CD4-positive, alpha-beta T cell treated with Interleukin-12 subunit alpha and Interleukin-12 subunit beta, for 1 hour (primary cell): ENCODE results near the gene YTHDC2.

Experiments
- DNase-seq: peaks from one replicate; pipeline ENCODE4 v3.0.0-alpha.2; 2020

Gene YTHDC2

GRCh38 chr5:113513384-113514288, at the start of gene YTHDC2:
Gene YTHDC2 (plus strand): TSS chr5:113513694. CDS start chr5:113513896, 202 bp downstream.
- peak; percentile 90 for DNase-seq

DNA sequence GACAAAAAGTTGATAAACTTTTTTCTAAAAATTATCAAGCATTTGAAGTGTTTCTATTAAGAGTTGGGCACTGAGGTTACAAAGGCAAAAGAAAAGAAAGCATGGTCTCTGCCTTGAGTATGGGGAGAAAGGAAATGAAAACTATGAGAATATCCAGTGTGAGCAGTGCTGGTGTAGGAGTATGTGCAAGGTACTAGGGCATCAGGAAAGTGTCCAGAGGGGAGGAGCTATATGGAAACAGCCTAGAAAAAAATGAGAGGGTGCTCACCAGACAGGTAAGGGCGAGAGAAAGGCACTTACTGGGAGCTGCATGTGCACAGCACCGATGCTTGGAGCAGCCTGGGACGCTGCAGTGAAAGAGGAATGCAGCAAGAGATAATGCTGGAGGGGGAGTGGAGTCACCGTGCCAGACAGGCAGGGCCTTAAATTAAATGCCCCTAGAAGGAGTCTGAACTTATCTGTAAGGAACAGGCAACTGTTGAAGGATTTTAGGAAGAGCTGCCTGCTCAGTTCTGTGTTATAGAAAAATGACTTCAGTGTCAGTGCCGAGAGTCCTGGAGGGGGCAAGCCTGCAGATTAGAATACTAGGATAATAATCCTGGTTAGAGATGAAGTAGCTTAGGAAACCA, 39.3 kb upstream of the YTHDC2 start:
- DNase-seq = no peak

- DNase-seq = no peak
These were observed 34.8 kb upstream of the YTHDC2 start for GRCh38 chr5:113478691-113479090.

DNA sequence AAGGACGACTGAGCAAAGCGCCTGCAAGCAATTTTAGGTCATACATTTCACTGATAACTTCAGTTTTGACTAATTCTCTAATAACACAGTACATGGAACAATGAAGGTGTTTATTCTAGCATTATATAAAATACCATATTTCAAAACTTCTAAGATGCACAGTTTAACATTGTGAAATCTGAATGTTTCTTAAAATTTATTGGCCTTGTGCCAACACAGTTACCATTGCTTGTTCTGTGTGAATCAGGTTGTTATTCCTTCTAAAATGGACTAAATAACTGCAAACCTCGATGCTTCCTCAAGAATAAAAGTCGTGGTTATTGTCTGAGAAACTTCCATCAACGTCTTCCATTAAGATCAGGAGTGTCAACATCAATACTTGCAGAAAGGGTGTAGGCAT, 33.3 kb upstream of the YTHDC2 start:
- DNase-seq = no peak

GRCh38 chr5:113487416-113487780, 26.1 kb upstream of the YTHDC2 start:
- DNase-seq = no peak

DNA sequence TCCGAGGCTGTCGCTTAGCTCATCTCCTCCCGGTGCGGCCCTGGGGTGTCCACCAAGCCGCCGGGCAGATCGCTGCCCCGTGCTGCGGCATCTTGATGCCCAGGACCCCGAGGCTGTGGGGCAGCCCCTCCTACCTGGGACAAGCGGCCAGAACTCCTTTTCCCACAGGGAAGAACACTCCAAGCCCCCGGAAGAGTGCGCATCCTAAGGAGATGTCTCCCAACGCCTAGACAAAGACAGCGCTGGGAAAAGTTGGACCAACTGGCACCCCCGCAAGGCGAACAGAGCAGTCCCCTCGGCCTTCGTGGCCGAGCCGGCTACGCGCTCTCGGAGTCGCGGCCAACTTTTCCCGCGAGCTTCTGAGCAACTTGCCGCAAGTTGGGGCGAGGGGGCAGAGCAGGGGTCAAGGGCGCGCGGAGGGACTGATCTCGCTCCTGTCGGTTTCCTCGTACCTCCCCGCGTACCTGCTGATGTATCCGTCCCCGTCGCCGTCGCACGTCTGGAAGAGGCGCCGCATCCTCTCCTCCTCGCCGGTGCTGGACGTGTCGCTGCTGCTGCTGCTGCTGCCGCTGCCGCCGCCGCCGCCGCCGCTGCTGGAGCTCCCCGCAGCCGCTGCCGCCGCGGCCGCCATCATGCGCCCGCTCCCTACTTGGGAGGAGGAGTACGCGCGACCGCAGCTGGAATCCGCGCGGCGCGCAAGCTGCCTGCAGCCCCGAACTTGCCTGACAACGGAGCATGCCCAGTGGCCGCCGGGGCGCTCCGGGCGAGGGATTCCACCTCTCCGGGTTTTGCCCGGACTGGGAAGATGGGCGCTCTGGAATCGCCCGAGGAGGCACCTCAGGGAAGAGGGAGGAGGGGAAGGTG, 25.5 kb upstream of the YTHDC2 start, which contains the start of gene MCC:
MCC (minus strand) TSS at position 673 of the 864 bp plus-strand sequence.
- peak; percentile 20 for DNase-seq

GRCh38 chr5:113488645-113489184, 24.8 kb upstream of the YTHDC2 start:
- no peak for DNase-seq

GRCh38 chr5:113489299-113489698, 24.2 kb upstream of the YTHDC2 start:
- peak; percentile 22 for DNase-seq

DNA sequence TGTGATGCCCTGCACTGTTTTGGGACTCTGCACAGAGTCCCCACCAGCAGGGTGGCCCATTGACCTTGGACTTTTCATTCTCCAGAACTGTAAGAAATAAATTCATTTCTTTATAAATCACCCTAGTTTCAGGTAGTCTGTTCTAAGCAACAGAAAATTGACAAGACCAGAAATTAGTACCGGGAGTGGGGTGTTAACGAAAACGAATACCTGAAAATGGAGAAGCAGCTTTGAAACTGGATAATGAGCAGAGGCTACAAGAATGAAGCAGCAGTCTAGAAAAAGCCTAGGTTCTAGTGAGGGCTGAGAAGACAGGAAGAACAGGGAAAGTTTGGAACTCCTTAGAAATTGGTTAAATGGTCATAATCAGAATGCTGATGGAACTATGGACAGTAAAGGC, 23.2 kb upstream of the YTHDC2 start:
- no peak for DNase-seq

GRCh38 chr5:113491022-113491421, 22.5 kb upstream of the YTHDC2 start:
- DNase-seq = no peak

DNA sequence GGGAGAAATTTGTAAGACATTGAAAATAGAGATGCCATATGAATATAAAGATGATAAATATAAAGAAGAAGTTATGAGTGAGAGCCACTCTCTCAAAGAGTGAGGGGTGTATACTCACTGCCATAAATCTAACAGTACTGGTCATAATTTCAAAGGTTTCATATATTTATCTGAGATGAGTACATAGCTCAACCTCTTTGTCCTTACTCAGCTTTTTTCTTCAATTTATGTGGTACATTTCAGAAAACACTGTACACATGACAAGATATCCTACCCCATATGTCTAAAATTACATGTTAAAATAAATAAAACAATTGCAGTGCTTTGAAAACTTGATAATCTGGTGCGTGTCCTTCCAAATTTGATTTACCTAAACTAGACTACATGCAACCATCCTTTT, 20.0 kb upstream of the YTHDC2 start:
- no peak for DNase-seq

DNA sequence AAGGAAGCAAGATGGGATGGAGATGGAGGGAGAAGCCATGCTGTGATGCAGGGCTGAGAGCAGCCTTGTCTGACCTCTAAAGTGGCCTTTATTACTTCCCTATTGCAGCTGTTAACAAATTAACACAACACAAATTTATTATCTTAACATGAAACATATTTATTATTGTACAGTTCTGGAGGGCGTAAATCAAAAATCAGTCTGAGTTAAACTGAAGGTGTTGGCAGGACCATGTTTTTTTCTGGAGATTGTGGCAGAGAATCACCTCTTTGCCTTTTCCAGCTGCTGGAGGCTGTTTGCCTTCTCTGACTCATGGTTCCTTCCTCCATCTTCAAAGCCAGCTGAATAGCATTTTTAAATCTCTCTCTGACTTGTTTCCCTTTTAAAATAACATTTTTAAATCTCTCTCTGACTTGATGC, 18.1 kb upstream of the YTHDC2 start:
- no peak for DNase-seq

- no peak for DNase-seq
These were observed 11.4 kb upstream of the YTHDC2 start for GRCh38 chr5:113502073-113502472.

GRCh38 chr5:113503146-113503545, 10.3 kb upstream of the YTHDC2 start:
- DNase-seq = no peak

- DNase-seq = no peak
These were observed 8.3 kb upstream of the YTHDC2 start for GRCh38 chr5:113505181-113505580.

DNA sequence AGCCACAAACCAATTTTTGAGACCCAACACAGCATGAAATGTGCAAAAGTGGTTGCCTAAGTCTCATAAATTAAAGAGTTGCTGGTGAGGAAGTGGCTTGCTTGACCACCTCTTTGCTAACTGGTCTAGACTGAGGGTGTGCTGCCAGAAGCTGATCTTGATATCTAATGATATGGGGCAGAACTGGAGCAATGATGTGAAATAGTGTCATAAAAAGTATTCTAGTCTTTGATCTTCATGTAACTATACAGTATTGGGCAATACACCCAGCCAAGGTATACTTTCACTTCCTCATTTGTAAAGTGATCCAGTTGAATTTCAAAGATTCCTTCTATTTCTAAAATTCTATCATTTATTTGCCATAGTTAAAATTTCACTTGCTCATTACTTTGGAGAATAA, 5.9 kb upstream of the YTHDC2 start:
- no peak for DNase-seq

GRCh38 chr5:113508756-113509155, 4.7 kb upstream of the YTHDC2 start:
- DNase-seq = no peak

DNA sequence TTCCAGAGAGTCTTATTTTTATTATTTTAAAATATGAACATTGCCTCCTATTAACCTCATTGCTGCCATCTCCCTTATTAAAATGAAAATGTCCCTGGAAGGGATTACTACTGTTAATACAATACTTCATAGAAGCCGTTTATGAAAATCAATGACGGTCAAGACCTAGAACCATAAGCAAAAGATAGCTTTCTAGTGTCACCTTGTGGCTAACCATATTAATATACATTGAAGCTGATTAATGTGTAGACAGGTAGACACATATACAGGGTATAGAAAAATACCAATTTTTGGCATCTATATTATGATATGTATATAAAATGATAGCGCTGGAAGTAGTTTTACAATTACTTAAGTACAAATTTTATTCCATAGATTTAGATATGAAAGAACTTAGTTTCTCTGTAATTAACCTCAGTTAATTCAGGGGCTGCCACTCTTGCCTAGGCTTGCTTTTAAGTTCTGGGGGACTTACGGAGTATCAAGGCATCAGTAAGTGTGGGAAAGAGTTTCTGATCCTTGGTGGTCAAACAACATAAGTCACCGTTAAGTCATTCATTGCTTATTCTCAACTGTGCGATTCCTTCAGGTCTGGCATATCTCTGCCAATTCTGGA, 2.5 kb upstream of the YTHDC2 start:
- DNase-seq = peak; percentile 53

GRCh38 chr5:113512341-113512740, 1.2 kb upstream of the YTHDC2 start:
- DNase-seq = no peak

DNA sequence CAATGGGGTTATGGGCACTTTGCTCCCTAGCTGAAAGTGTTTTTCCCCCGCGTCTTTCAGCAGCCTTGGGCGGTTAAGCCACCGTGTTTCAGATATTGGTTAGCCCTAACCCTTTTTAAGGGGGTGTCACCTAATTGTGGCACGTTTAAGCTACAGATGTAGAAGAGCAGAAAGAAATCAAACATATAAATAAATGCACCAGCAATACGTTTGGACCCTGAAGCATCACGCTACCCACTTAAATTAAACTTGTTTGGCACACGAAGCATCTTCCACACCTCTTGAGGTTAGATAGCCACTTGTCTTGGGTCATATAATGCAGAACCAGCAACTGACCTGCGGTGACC, 768 bp downstream of the YTHDC2 start:
- no peak for DNase-seq

- DNase-seq = no peak
These were observed 5.4 kb downstream of the YTHDC2 start for GRCh38 chr5:113518884-113519283.

- DNase-seq = no peak
These were observed 5.9 kb downstream of the YTHDC2 start for GRCh38 chr5:113519412-113519811.

DNA sequence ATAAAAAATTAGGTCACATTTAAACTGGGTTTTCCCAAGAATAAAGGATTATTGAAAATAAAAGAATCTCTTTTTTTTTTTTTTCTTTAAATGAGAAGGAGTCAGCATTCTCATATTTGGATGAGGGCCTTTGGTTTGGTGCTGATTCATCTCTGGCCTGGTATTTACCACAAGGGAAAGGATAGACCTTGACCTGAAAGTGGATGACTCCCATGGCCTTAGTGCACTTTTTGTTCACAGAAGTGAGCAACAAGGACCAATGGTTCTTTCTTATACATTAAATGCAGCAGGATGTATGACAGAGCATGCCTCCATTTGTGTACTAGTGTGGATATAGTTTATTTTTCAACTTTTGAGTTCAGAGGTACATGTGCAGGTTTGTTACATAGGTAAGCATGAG, 6.9 kb downstream of the YTHDC2 start:
- no peak for DNase-seq
